Adrenal gland (tissue), 12 donors: Measurements from ENCODE around the gene TMEM60. TPM values are rescaled to one million over a fixed set of nuclear protein-coding genes. Genes with fewer than 3 reads are reported as not detected.

Experiments used
- DNase-seq, 7 donors: peaks; one replicate each; pipeline ENCODE4 v3.0.0-alpha.2; 2019 to 2020
- H3K27ac ChIP-seq, 5 donors: fragments of 200-600 bp; sonication (generic) in 4 of 5; 1 replicate in 3 of 5; 2 replicates in 2 of 5; pipeline versions ENCODE4 v1.5.1 to v1.8.0; 2016 to 2020; ENCODE audit warnings: mild to moderate bottlenecking in 1 of 5
- H3K27me3 ChIP-seq: fragments of 200-600 bp; 2 replicates; pipeline ENCODE4 v1.8.0; 2021
- H3K36me3 ChIP-seq, 2 donors: fragments of 200-600 bp; replicated peaks in 1 of 2; 1 replicate in 1 of 2; 2 replicates in 1 of 2; pipeline versions ENCODE4 v1.5.1 to v1.8.0; 2018 to 2022
- H3K4me1 ChIP-seq, 2 donors: fragments of 200-600 bp; replicated peaks in 1 of 2; 1 replicate in 1 of 2; 2 replicates in 1 of 2; pipeline versions ENCODE4 v1.5.1 to v1.8.0; 2018 to 2021
- H3K4me3 ChIP-seq, 4 donors: fragments of 200-600 bp; sonication (generic) in 3 of 4; one replicate each; pipeline ENCODE4 v1.5.1; 2016 to 2018
- H3K9me3 ChIP-seq, 3 donors: fragments of 200-600 bp; sonication (generic) in 1 of 3; replicated peaks in 1 of 3; 1 replicate in 2 of 3; 2 replicates in 1 of 3; pipeline versions ENCODE4 v1.5.1 to v1.8.0; 2016 to 2021
- POLR2A ChIP-seq, 2 donors: fragments of 450-650 bp; IDR thresholded peaks; one replicate each; pipeline ENCODE4 v1.6.1; 2017; ENCODE audit warnings: antibody characterized with exemption in 2 of 2, mild to moderate bottlenecking in 2 of 2, moderate library complexity in 1 of 2
- WGBS, 4 donors: extraction: QIAGEN DNeasy Blood & Tissue Kit in 2 of 4; methylation state at CpG; one replicate each; pipeline versions ENCODE4 v1.1.5 to v1.1.7; 2013 to 2017; 5-methylcytosine and 5-hydroxymethylcytosine counted together
- intact Hi-C, 2 donors: fragments of 100-400 bp; cut with DNase I; formaldehyde crosslinking; loops; one replicate each; pipeline versions ENCODE4 v1.14.1 to v1.15.0; 2022 to 2023
- polyA plus RNA-seq, 3 donors: library from polyadenylated mRNA; stranded (reverse); fragments of 200-250 nt in 2 of 3; fragments of 350-450 nt in 1 of 3; fragmentation: Illumina TruSeq in 1 of 3; extraction: RNeasy Lipid Tissue Mini Kit (QIAGEN cat#74804) in 1 of 3; gene quantifications; one replicate each; pipeline ENCODE4 v1.2.3, GENCODE V29; 2013 to 2014
- total RNA-seq, 9 donors: library from RNA; depleted of rRNA in 4 of 9; stranded (reverse); fragments of >200 nt in 4 of 9; fragments of 120-200 nt in 1 of 9; fragmentation: NEBNext Ultra II Directional in 1 of 9; extraction: Animal tissue kit (Norgen Biotek cat#: 25700) in 1 of 9; gene quantifications; one replicate each; pipeline versions ENCODE4 v1.1.0 to v1.2.4, GENCODE V29; 2013 to 2023
- TF ChIP-seq, protein P1 (sequence below), 6 experiments: fragments of 450-650 bp in 4 of 6; fragments of 200-600 bp in 2 of 6; sonication (generic) in 1 of 6; IDR thresholded peaks; 1 replicate in 5 of 6; 2 replicates in 1 of 6; pipeline versions ENCODE4 v1.5.1 to v1.8.0; 2016 to 2021; ENCODE audit warnings: antibody characterized with exemption in 6 of 6, mild to moderate bottlenecking in 2 of 6, moderate library complexity in 1 of 6
- donor health status: healthy with polysubstance abuse.
- donor health status: Bipolar disorder and iron deficiency.
- donor health status: DM: yes; HTN: yes; CAD: no.
- donor health status: DM: no; HTN: no; CAD: no.
- donor health status: DM: no; HTN: no; CAD: no.
- donor health status: DM: yes; HTN: yes; CAD: no.

The TMEM60 gene
- total and polyA plus RNA-seq, 12 donors, result 13.8 to 30.6 (median 21.0) TPM

DNA sequence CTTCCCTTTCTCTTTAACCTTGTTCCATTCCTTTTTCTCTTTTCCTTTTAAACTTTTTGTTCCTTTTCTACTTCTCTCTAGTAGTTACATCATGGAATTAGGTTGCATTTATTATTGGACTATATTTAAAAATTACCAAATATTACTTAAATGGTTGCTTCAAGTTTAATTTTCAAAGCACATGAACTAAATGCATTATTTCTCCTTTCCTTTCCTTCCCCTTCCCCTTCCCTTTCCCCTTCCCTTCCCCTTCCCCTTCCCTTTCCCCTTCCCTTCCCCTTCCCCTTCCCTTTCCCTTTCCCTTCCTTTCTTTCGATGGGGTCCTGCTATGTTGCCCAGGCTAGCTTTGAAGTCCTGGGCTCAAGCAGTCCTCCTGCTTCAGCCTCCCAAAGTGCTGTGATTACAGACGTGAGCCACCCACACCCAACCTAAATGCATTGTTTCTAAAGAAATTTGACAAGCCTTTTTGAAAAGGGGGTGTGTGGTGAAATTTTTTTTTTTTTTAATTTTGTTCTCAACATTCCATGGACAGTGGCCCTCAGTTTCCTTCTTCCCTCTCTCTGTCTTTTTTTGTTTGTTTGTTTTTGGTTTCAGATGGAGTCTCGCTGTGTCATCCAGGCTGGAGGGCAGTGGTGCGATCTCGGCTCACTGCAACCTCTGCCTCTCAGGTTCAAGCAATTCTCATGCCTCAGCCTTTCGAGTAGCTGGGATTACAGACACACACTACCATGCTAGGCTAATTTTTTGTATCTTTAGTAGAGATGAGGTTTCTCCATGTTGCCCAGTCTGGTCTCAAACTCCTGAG, 31.2 kb downstream of the TMEM60 start:
- WGBS, 4 donors, result 89 to 95% (median 92%) methylated on average over 6 of the region's 6 CpGs
- H3K27ac ChIP-seq, result no peak overlapping the region
- H3K4me3 ChIP-seq, result no peak overlapping the region
- no peak for DNase-seq
- no peaks in the 10 kb centered on the region for H3K9me3 ChIP-seq
- peaks cover 0 to 7% of the 10 kb centered on the region in 2 donors for H3K36me3 ChIP-seq
- H3K27me3 ChIP-seq, result no peaks in the 10 kb centered on the region
- TF ChIP-seq, protein P1, sequence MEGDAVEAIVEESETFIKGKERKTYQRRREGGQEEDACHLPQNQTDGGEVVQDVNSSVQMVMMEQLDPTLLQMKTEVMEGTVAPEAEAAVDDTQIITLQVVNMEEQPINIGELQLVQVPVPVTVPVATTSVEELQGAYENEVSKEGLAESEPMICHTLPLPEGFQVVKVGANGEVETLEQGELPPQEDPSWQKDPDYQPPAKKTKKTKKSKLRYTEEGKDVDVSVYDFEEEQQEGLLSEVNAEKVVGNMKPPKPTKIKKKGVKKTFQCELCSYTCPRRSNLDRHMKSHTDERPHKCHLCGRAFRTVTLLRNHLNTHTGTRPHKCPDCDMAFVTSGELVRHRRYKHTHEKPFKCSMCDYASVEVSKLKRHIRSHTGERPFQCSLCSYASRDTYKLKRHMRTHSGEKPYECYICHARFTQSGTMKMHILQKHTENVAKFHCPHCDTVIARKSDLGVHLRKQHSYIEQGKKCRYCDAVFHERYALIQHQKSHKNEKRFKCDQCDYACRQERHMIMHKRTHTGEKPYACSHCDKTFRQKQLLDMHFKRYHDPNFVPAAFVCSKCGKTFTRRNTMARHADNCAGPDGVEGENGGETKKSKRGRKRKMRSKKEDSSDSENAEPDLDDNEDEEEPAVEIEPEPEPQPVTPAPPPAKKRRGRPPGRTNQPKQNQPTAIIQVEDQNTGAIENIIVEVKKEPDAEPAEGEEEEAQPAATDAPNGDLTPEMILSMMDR (IDR thresholded peaks at IDR 0.05), result no peak
- no peak for TF ChIP-seq POLR2A (IDR thresholded peaks at IDR 0.05)
- intact Hi-C loops, result no loop called here
- H3K4me1 ChIP-seq, result peaks cover 0 to 21% of the 10 kb centered on the region in 2 donors

DNA sequence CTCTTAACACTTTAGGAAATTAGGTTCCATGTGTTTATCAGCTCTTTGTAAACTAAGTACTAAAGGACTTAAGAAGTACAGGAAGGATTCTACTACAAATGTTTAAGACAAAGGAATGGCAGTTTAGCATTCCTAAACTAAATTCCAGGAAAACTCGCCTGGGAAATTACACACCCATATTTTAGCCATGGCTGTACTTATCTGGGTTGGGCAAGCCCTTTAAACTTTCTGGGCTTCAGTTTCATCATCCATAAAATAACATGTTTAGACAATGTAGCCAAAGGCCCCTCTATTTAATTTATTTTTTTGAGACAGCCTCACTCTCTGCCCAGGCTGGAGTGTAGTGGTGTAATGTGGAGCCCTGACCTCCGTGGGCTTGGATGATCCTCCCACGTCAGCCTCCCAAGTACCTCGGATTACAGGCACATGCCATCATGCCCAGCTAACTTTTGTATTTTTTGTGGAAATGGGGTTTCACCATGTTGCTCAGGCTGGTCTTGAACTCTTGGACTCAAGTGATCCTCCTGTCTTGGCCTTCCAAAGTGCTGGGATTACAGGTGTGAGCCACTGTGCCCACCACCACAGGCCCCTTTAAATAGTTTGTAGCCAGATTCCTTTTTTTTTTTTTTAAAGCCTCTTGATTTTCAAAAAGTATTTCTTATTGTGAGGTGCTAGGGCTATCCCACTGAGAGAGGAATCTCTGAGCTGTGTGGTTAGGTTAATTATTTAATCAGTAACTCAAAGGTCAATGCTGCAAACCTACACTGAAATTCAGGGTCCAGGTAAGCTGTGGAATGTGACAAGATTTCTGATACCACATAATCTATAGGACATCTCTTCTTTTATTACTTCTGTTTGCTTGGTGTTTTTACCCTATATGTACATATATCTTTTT, 32.1 kb downstream of the TMEM60 start:
- 81 to 94% (median 91%) methylated on average over 4 of the region's 4 CpGs for WGBS, 4 donors
- no peak for DNase-seq
- no peak for TF ChIP-seq POLR2A (IDR thresholded peaks at IDR 0.05)
- TF ChIP-seq, protein P1 (IDR thresholded peaks at IDR 0.05), result no peak
- peaks cover 0 to 21% of the 10 kb centered on the region in 2 donors for H3K4me1 ChIP-seq
- intact Hi-C loops, result no loop called here
- H3K36me3 ChIP-seq, result peaks cover 0 to 7% of the 10 kb centered on the region in 2 donors
- H3K27ac ChIP-seq, result no peak overlapping the region
- H3K27me3 ChIP-seq, result no peaks in the 10 kb centered on the region
- H3K9me3 ChIP-seq, result no peaks in the 10 kb centered on the region
- H3K4me3 ChIP-seq, result no peak overlapping the region

DNA sequence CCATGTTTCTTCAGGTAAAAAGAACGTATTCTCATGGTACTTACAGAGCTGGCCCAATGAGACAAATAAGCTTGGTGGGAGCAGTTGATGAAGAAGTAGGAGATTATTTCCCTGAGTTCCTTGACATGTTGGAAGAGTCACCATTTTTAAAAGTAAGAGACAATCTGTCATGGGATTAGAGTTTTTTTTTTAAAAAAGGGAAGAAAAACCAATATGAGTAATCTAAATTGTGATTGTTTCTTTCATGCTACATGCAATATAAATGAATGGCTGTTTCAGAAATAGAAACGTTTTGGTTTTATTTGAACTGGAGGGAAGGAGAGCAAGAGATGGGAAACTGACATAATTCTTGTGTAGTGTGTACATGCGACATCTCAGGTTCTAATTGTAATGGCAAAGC, 32.8 kb downstream of the TMEM60 start:
- Histone ChIP-seq H3K4me3 (no peak overlapping the region), H3K9me3 (no peaks in the 10 kb centered on the region), H3K27me3 (no peaks in the 10 kb centered on the region), H3K36me3 (peaks cover 0 to 7% of the 10 kb centered on the region in 2 donors), H3K27ac (no peak overlapping the region), H3K4me1 (peaks cover 0 to 21% of the 10 kb centered on the region in 2 donors)
- no peak for DNase-seq
- TF ChIP-seq POLR2A (IDR thresholded peaks at IDR 0.05), result no peak
- TF ChIP-seq, protein P1 (IDR thresholded peaks at IDR 0.05), result no peak
- WGBS, 4 donors, result 69 to 75% (median 74%) methylated on average over 3 of the region's 3 CpGs
- intact Hi-C loops, result no loop called here

DNA sequence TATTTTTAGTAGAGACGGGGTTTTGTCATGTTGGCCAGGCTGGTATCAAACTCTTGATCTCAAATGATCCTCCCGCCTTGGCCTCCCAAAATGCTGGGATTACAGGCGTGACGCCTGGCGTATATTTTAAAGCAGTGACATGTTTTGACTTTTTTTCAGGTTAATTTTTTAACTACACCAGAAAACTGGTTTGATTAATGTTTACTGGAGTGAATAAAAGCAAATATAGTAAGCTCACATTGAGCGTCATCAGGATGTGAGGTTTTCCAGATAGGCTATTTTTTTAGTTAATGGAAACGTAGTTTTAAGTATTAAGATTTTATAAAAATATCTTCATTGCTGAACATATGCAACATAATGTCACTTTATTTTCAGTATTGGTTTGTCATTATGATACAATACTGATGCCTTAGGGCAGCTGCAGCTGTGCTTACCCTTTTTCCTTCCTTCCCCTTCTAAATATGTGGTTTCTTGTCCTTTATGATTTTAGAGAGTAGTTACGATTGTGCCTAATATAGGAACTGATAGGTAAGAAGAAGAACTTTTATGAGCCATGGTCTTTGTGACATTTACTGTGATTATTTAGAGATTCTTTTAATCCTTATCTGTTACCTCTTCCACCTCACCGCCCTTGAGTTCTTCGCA, 37.3 kb downstream of the TMEM60 start:
- Histone ChIP-seq H3K27ac (no peak overlapping the region), H3K4me3 (no peak overlapping the region), H3K36me3 (no peaks in the 10 kb centered on the region), H3K4me1 (peaks cover 0 to 29% of the 10 kb centered on the region in 2 donors), H3K9me3 (no peaks in the 10 kb centered on the region), H3K27me3 (no peaks in the 10 kb centered on the region)
- DNase-seq, result no peak
- intact Hi-C loops, result no loop called here
- WGBS, 4 donors, result 84 to 90% (median 88%) methylated on average over 10 of the region's 10 CpGs
- TF ChIP-seq, protein P1 (IDR thresholded peaks at IDR 0.05), result no peak
- TF ChIP-seq POLR2A (IDR thresholded peaks at IDR 0.05), result no peak
